Neural crest cell (in vitro differentiated cells): ENCODE measurements around the gene CYP27A1. TPM values are rescaled to one million over a fixed set of nuclear protein-coding genes. Genes with fewer than 3 reads are reported as not detected.

ENCODE experiments used
- DNase-seq: peaks from one replicate; pipeline ENCODE4 v3.0.0; 2021; ENCODE audit warnings: low read depth, mixed read lengths, low spot score
- H3K27ac Mint-ChIP-seq: one replicate; pipeline ENCODE4 v1.8.0; 2021; ENCODE audit warnings: mild to moderate bottlenecking, mixed read lengths; ENCODE audit not compliant: unreplicated experiment
- H3K27me3 Mint-ChIP-seq: 2 replicates; pipeline ENCODE4 v1.8.0; 2021; ENCODE audit warnings: low read depth, mild to moderate bottlenecking, mixed read lengths
- H3K36me3 Mint-ChIP-seq: 2 replicates; pipeline ENCODE4 v1.8.0; 2021; ENCODE audit warnings: low read depth, mild to moderate bottlenecking, mixed read lengths
- H3K4me1 Mint-ChIP-seq: 2 replicates; pipeline ENCODE4 v1.8.0; 2021; ENCODE audit warnings: mixed read lengths
- H3K4me3 Mint-ChIP-seq: one replicate; pipeline ENCODE4 v1.8.0; 2021; ENCODE audit warnings: mild to moderate bottlenecking, mixed read lengths
- H3K9me3 Mint-ChIP-seq: 2 replicates; pipeline ENCODE4 v1.8.0; 2021; ENCODE audit warnings: mixed read lengths
- CTCF ChIP-seq: fragments of 200-600 bp; sonication (generic); conservative IDR thresholded peaks from 2 replicates; pipeline ENCODE4 v1.5.0; 2021; ENCODE audit warnings: antibody characterized with exemption, mild to moderate bottlenecking
- total RNA-seq: library from RNA; stranded (reverse); gene quantifications from 2 replicates; pipeline ENCODE4 v1.2.1, GENCODE V29; 2021

The CYP27A1 gene
- total RNA-seq, 1 donor from 2014 or later = 3.2 TPM

DNA sequence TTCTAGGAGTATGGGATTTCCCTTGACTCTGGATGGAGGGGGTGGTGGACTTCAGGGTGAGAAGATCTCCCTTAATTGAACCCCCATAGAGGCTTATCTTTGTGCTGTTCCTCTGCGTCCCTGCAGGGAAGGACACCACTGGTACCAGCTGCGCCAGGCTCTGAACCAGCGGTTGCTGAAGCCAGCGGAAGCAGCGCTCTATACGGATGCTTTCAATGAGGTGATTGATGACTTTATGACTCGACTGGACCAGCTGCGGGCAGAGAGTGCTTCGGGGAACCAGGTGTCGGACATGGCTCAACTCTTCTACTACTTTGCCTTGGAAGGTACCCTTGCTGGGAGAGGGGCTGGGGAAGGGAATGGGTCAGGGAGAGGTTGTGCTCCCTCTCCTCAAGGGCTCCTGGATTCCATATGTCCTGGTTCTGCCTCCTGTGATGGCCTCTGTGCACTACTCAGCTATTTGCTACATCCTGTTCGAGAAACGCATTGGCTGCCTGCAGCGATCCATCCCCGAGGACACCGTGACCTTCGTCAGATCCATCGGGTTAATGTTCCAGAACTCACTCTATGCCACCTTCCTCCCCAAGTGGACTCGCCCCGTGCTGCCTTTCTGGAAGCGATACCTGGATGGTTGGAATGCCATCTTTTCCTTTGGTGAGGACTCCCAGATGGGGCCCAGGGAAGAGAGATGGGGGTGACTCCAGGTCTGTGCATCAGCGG is 30.3 kb downstream of the CYP27A1 start:
- Mint-ChIP-seq H3K4me3 (no peak overlapping the region), H3K9me3 (no peaks in the 10 kb centered on the region), H3K36me3 (no peaks in the 10 kb centered on the region), H3K4me1 (no peaks in the 10 kb centered on the region), H3K27ac (no peak overlapping the region), H3K27me3 (no peaks in the 10 kb centered on the region)
- no peak for DNase-seq
- no peak for TF ChIP-seq CTCF

GRCh38 chr2:218812861-218813260 is 30.9 kb downstream of the CYP27A1 start:
- H3K9me3 Mint-ChIP-seq = no peaks in the 10 kb centered on the region
- H3K27ac Mint-ChIP-seq = no peak overlapping the region
- no peaks in the 10 kb centered on the region for H3K4me1 Mint-ChIP-seq
- no peaks in the 10 kb centered on the region for H3K27me3 Mint-ChIP-seq
- H3K4me3 Mint-ChIP-seq = no peak overlapping the region
- H3K36me3 Mint-ChIP-seq = peaks cover 2% of the 10 kb centered on the region
- DNase-seq = no peak
- TF ChIP-seq CTCF = no peak

DNA sequence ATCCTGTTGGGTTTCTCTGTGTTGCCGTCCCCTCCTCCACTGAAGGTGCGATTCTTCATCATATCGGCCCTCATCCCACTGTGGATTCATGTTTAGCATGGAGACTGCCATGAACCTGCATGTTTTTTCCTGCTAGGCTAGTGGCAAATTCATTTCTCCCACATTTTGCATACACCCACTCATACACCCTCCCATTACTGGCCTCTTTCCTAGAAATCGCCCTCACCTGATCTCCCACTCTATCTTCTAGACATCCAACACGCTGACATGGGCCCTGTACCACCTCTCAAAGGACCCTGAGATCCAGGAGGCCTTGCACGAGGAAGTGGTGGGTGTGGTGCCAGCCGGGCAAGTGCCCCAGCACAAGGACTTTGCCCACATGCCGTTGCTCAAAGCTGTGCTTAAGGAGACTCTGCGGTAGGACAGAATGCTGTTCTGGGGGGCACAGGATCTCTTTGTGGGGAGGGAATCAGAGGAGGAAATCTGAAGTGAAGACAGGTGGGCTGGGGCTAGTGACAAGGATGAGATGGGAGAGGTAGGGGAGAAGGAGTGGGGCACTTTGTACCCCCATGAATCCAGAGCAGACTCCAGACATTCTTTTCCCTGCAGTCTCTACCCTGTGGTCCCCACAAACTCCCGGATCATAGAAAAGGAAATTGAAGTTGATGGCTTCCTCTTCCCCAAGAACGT is 32.0 kb downstream of the CYP27A1 start:
- Mint-ChIP-seq H3K36me3 (peaks cover 2% of the 10 kb centered on the region), H3K27ac (no peak overlapping the region), H3K4me3 (no peak overlapping the region), H3K9me3 (no peaks in the 10 kb centered on the region), H3K27me3 (no peaks in the 10 kb centered on the region), H3K4me1 (no peaks in the 10 kb centered on the region)
- DNase-seq = no peak
- no peak for TF ChIP-seq CTCF

GRCh38 chr2:218814540-218815243 is 32.7 kb downstream of the CYP27A1 start:
- Mint-ChIP-seq H3K27me3 (no peaks in the 10 kb centered on the region), H3K36me3 (peaks cover 2% of the 10 kb centered on the region), H3K4me1 (no peaks in the 10 kb centered on the region), H3K27ac (no peak overlapping the region), H3K9me3 (no peaks in the 10 kb centered on the region), H3K4me3 (no peak overlapping the region)
- no peak for DNase-seq
- TF ChIP-seq CTCF = no peak

GRCh38 chr2:218815244-218815637 is 33.3 kb downstream of the CYP27A1 start:
- Mint-ChIP-seq H3K36me3 (peaks cover 2% of the 10 kb centered on the region), H3K27ac (peak overlapping the region; percentile 67), H3K9me3 (no peaks in the 10 kb centered on the region), H3K4me1 (no peaks in the 10 kb centered on the region), H3K4me3 (no peak overlapping the region), H3K27me3 (no peaks in the 10 kb centered on the region)
- DNase-seq = no peak
- no peak for TF ChIP-seq CTCF
